ENCODE results near the gene NUMB. TPM values are rescaled to one million over a fixed set of nuclear protein-coding genes. Genes with fewer than 3 reads are reported as not detected.

NUMB gene
- total RNA-seq, 1 donor from 2014 or later, result 60.7 TPM

DNA sequence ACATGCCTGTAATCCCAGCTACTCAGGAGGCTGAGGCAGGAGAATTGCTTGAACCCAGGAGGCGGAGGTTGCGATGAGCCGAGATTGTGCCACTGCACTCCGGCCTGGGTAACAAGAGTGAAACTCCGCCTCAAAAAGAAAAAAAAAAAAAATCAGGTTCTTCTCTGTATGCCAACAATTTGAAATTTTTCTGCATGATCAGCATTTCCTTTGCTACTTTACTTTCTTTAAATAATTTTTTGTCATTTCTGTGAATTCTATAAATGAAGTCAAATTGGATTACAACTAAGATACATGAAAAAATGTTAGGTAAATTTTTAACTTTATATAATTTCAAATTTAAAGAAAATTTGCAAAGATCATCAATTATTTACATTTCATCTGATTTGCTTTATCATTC is 87.8 kb downstream of the NUMB start:
- Mint-ChIP-seq H3K9me3 (ENCODE audit: low read depth) (no peaks in the 10 kb centered on the region), H3K36me3 (ENCODE audit: low read depth) (no peaks in the 10 kb centered on the region), H3K4me1 (ENCODE audit: low read depth) (no peaks in the 10 kb centered on the region), H3K27ac (ENCODE audit: unreplicated experiment) (no peak overlapping the region), H3K4me3 (ENCODE audit: unreplicated experiment) (no peak overlapping the region), H3K27me3 (ENCODE audit: low read depth) (no peaks in the 10 kb centered on the region)
- TF ChIP-seq, protein P1, sequence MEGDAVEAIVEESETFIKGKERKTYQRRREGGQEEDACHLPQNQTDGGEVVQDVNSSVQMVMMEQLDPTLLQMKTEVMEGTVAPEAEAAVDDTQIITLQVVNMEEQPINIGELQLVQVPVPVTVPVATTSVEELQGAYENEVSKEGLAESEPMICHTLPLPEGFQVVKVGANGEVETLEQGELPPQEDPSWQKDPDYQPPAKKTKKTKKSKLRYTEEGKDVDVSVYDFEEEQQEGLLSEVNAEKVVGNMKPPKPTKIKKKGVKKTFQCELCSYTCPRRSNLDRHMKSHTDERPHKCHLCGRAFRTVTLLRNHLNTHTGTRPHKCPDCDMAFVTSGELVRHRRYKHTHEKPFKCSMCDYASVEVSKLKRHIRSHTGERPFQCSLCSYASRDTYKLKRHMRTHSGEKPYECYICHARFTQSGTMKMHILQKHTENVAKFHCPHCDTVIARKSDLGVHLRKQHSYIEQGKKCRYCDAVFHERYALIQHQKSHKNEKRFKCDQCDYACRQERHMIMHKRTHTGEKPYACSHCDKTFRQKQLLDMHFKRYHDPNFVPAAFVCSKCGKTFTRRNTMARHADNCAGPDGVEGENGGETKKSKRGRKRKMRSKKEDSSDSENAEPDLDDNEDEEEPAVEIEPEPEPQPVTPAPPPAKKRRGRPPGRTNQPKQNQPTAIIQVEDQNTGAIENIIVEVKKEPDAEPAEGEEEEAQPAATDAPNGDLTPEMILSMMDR (IDR thresholded peaks at IDR 0.05), result no peak
- no peak for DNase-seq (ENCODE audit: low spot score)

DNA sequence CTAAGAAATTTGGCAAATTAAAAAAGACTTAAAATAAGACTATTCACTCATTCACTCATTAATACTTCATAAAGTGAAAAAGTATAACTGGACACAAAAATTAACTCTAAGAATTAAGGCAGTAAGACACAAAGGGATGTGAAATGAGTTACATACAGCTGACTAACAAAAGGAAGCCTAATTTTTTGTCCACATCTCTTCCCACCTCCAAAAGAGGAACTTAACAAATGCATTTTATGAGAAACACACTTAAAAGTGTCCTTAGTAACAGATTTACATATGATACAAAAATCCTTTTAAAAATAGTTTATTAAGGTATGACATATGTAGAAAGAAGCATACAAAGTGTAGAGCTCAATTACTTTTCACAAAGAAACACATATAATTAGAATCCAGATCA is 88.9 kb downstream of the NUMB start:
- no peak overlapping the region for H3K4me3 Mint-ChIP-seq (ENCODE audit: unreplicated experiment)
- no peaks in the 10 kb centered on the region for H3K36me3 Mint-ChIP-seq (ENCODE audit: low read depth)
- no peak overlapping the region for H3K27ac Mint-ChIP-seq (ENCODE audit: unreplicated experiment)
- DNase-seq (ENCODE audit: low spot score), result no peak
- no peaks in the 10 kb centered on the region for H3K27me3 Mint-ChIP-seq (ENCODE audit: low read depth)
- TF ChIP-seq, protein P1 (IDR thresholded peaks at IDR 0.05), result no peak
- no peaks in the 10 kb centered on the region for H3K4me1 Mint-ChIP-seq (ENCODE audit: low read depth)
- no peaks in the 10 kb centered on the region for H3K9me3 Mint-ChIP-seq (ENCODE audit: low read depth)

DNA sequence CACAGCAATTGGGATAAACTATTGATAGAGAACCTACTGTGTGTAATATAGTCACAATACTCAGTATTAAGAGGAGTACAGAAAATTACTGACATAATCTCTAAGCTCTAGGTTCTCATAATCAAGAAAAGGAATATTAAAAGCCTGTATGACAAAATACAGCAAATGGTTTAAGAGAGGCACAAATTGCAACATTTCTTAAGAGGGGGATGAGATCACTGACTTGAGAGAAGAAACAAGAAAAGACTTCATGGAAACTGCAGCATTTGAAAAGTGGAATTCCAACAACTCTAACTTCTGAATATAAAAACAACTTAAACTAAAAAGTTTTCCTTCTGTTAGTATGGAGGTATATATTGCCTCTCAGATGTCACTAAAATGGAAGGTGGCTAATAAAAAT is 89.7 kb downstream of the NUMB start:
- Mint-ChIP-seq H3K9me3 (ENCODE audit: low read depth) (no peaks in the 10 kb centered on the region), H3K27me3 (ENCODE audit: low read depth) (no peaks in the 10 kb centered on the region), H3K4me3 (ENCODE audit: unreplicated experiment) (no peak overlapping the region), H3K36me3 (ENCODE audit: low read depth) (no peaks in the 10 kb centered on the region), H3K27ac (ENCODE audit: unreplicated experiment) (no peak overlapping the region), H3K4me1 (ENCODE audit: low read depth) (no peaks in the 10 kb centered on the region)
- TF ChIP-seq, protein P1 (IDR thresholded peaks at IDR 0.05), result no peak
- DNase-seq (ENCODE audit: low spot score), result no peak

DNA sequence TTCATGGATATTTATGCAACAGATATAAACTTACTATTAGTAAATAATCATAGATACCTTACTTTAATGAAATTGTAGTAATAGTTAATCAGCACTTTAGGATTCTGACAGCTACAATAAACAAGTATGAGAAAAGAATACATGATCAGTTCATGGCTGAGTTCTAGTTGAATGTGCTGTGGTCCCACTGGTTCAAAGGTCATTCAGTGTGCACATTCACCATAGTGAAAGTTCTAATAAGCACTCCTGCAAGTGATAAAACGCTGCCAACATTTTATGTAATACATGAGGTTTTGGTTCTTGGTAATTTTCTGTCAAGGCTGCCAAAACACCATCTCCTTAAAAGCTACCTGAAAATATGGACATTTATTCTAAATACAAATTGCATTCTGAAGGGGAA is 92.6 kb downstream of the NUMB start:
- no peak overlapping the region for H3K4me3 Mint-ChIP-seq (ENCODE audit: unreplicated experiment)
- no peaks in the 10 kb centered on the region for H3K27me3 Mint-ChIP-seq (ENCODE audit: low read depth)
- peaks cover 5% of the 10 kb centered on the region for H3K36me3 Mint-ChIP-seq (ENCODE audit: low read depth)
- no peaks in the 10 kb centered on the region for H3K4me1 Mint-ChIP-seq (ENCODE audit: low read depth)
- DNase-seq (ENCODE audit: low spot score), result no peak
- TF ChIP-seq, protein P1 (IDR thresholded peaks at IDR 0.05), result no peak
- H3K27ac Mint-ChIP-seq (ENCODE audit: unreplicated experiment), result no peak overlapping the region
- H3K9me3 Mint-ChIP-seq (ENCODE audit: low read depth), result no peaks in the 10 kb centered on the region

DNA sequence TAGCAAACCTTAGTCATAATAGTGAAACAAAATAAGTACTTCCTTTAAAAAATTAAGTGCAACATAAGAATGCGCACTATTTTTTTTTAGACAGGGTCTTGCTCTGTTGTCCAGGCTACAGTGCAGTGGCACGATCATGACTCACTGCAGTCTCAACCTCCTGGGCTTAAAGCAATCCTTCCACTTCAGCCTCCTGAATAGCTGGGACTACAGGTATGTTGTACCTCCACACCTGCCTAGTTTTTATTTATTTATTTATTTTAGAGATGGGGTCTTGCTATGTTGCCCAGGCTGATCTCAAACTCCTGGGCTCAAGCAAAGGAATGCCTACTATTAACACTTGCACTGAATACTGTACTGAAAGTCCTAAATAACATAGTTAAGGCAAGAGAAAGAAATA is 93.8 kb downstream of the NUMB start:
- Mint-ChIP-seq H3K4me1 (ENCODE audit: low read depth) (no peaks in the 10 kb centered on the region), H3K4me3 (ENCODE audit: unreplicated experiment) (no peak overlapping the region), H3K27me3 (ENCODE audit: low read depth) (no peaks in the 10 kb centered on the region), H3K9me3 (ENCODE audit: low read depth) (no peaks in the 10 kb centered on the region), H3K27ac (ENCODE audit: unreplicated experiment) (no peak overlapping the region), H3K36me3 (ENCODE audit: low read depth) (peaks cover 5% of the 10 kb centered on the region)
- DNase-seq (ENCODE audit: low spot score), result no peak
- TF ChIP-seq, protein P1 (IDR thresholded peaks at IDR 0.05), result no peak

All from chondrocyte (in vitro differentiated cells).